Fibroblast of lung (primary cell): ENCODE data around the gene RNF115. TPM values are rescaled to one million over a fixed set of nuclear protein-coding genes. Genes with fewer than 3 reads are reported as not detected.
"Not testable (repeated sequence)": the region's sequence is repeated elsewhere in the genome, so short reads cannot be mapped to it uniquely, and the experiment has no call there.

Experiments used
- DNase-seq, 2 donors: peaks; one replicate each; pipeline versions ENCODE4 v3.0.0 to v3.0.0-alpha.2; 2010; ENCODE audit warnings: low read depth in 2 of 2
- H2AFZ ChIP-seq: 2 replicates; pipeline ENCODE4 v1.5.1; 2012; ENCODE audit warnings: low read length, control low read depth, inconsistent platforms
- H3K27ac ChIP-seq: 2 replicates; pipeline ENCODE4 v1.5.1; 2011; ENCODE audit warnings: low read length, control low read depth; ENCODE audit not compliant: insufficient read depth
- H3K27me3 ChIP-seq: 2 replicates; pipeline ENCODE4 v1.5.1; 2011; ENCODE audit warnings: mild to moderate bottlenecking, low read length; ENCODE audit not compliant: control insufficient read depth, insufficient read depth
- H3K36me3 ChIP-seq: 2 replicates; pipeline ENCODE4 v1.5.1; 2011; ENCODE audit warnings: low read length; ENCODE audit not compliant: control insufficient read depth, insufficient read depth
- H3K4me1 ChIP-seq: 2 replicates; pipeline ENCODE4 v1.5.1; 2011; ENCODE audit warnings: low read length; ENCODE audit not compliant: control insufficient read depth, insufficient read depth; ENCODE audit errors: extremely low read depth
- H3K4me2 ChIP-seq: 2 replicates; pipeline ENCODE4 v1.5.1; 2011; ENCODE audit warnings: low read length, control low read depth; ENCODE audit not compliant: insufficient read depth; ENCODE audit errors: extremely low read depth
- H3K4me3 ChIP-seq, 4 experiments: fragments of 200-600 bp in 1 of 4; sonication (generic) in 1 of 4; replicated peaks in 1 of 4; 2 replicates each; pipeline ENCODE4 v1.5.1; 2011 to 2016; ENCODE audit warnings: low read length in 4 of 4, low read depth in 3 of 4, mild to moderate bottlenecking in 3 of 4, control low read depth in 2 of 4, inconsistent platforms in 1 of 4, mixed read lengths in 1 of 4; ENCODE audit not compliant: insufficient read depth in 1 of 4; ENCODE audit errors: control extremely low read depth in 1 of 4
- H3K79me2 ChIP-seq: 2 replicates; pipeline ENCODE4 v1.5.1; 2012; ENCODE audit warnings: mild to moderate bottlenecking, low read length, inconsistent platforms; ENCODE audit not compliant: control insufficient read depth, insufficient read depth
- H3K9ac ChIP-seq: 2 replicates; pipeline ENCODE4 v1.5.1; 2011; ENCODE audit warnings: mild to moderate bottlenecking, low read length, control low read depth; ENCODE audit not compliant: insufficient read depth
- H3K9me3 ChIP-seq: 2 replicates; pipeline ENCODE4 v1.5.1; 2012; ENCODE audit warnings: low read depth, low read length; ENCODE audit not compliant: control insufficient read depth, insufficient read depth
- H4K20me1 ChIP-seq: 2 replicates; pipeline ENCODE4 v1.5.1; 2011; ENCODE audit warnings: low read length; ENCODE audit not compliant: control insufficient read depth, insufficient read depth; ENCODE audit errors: extremely low read depth
- CTCF ChIP-seq, 2 donors: IDR thresholded peaks in 1 of 2; conservative IDR thresholded peaks in 1 of 2; 1 replicate in 1 of 2; 2 replicates in 1 of 2; pipeline ENCODE4 v1.5.1; 2011 to 2012; ENCODE audit warnings: low read length in 2 of 2, control low read depth in 1 of 2, inconsistent platforms in 1 of 2, low read depth in 1 of 2, mild to moderate bottlenecking in 1 of 2
- EZH2 ChIP-seq: IDR thresholded peaks from 2 replicates; pipeline ENCODE4 v1.5.1; 2012; ENCODE audit warnings: low read length, control low read depth, mild to moderate bottlenecking; ENCODE audit errors: missing control alignments
- polyA plus RNA-seq, 2 donors: library from polyadenylated mRNA; depleted of rRNA in 1 of 2; stranded (reverse) in 1 of 2; unstranded in 1 of 2; fragments of >200 nt; gene quantifications; 2 replicates each; pipeline ENCODE4 v1.2.1, GENCODE V29; 2011 to 2012; ENCODE audit warnings: missing spikeins in 1 of 2
- total RNA-seq: library from RNA; depleted of rRNA; stranded (reverse); fragments of >200 nt; gene quantifications from 2 replicates; pipeline ENCODE4 v1.2.1, GENCODE V29; 2014

RNF115 gene
- total and polyA plus RNA-seq, 2 donors (not counting 1 experiment from before 2014, with no cell fraction given): 16.2 to 19.8 TPM

GRCh38 chr1:145843031-145843430, 19.1 kb upstream of the RNF115 start:
- H3K9me3 ChIP-seq: no peaks in the 10 kb centered on the region

GRCh38 chr1:145837656-145838055, 13.8 kb upstream of the RNF115 start:
- H3K27ac ChIP-seq: no peak overlapping the region
- H3K9me3 ChIP-seq: no peaks in the 10 kb centered on the region
- H3K4me3 ChIP-seq: no peak overlapping the region
- no peak for DNase-seq
- TF ChIP-seq CTCF (conservative IDR thresholded peaks at IDR 0.05 in 1 of 2, IDR thresholded peaks at IDR 0.05 in 1 of 2; ENCODE audit: low read depth in 1 of 2, low read length in 2 of 2): no peak
- no peak for TF ChIP-seq EZH2
- no peak overlapping the region for H2AFZ ChIP-seq
- no peaks in the 10 kb centered on the region for H3K79me2 ChIP-seq
- H3K36me3 ChIP-seq: peaks cover 31% of the 10 kb centered on the region
- H3K27me3 ChIP-seq: no peaks in the 10 kb centered on the region
- H3K9ac ChIP-seq: no peak overlapping the region
- no peaks in the 10 kb centered on the region for H3K4me1 ChIP-seq
- no peak overlapping the region for H3K4me2 ChIP-seq
- no peaks in the 10 kb centered on the region for H4K20me1 ChIP-seq

More at GRCh38 chr1:145843031-145843430, 19.1 kb upstream of the RNF115 start:
- no peak overlapping the region for H2AFZ ChIP-seq
- H3K36me3 ChIP-seq: peaks cover 18% of the 10 kb centered on the region
- no peaks in the 10 kb centered on the region for H4K20me1 ChIP-seq
- H3K79me2 ChIP-seq: no peaks in the 10 kb centered on the region
- no peak overlapping the region for H3K4me2 ChIP-seq
- DNase-seq: no peak
- H3K27ac ChIP-seq: no peak overlapping the region
- peaks cover 7% of the 10 kb centered on the region for H3K4me1 ChIP-seq
- no peak overlapping the region for H3K9ac ChIP-seq
- H3K27me3 ChIP-seq: no peaks in the 10 kb centered on the region
- TF ChIP-seq EZH2: no peak
- no peak for TF ChIP-seq CTCF (conservative IDR thresholded peaks at IDR 0.05 in 1 of 2, IDR thresholded peaks at IDR 0.05 in 1 of 2; ENCODE audit: low read depth in 1 of 2, low read length in 2 of 2)
- no peak overlapping the region for H3K4me3 ChIP-seq

- Histone ChIP-seq H3K79me2 (peaks cover 12% of the 10 kb centered on the region), H3K36me3 (peaks cover 24% of the 10 kb centered on the region)
- not testable (repeated sequence) for H4K20me1 ChIP-seq, H2AFZ ChIP-seq, H3K4me3 ChIP-seq, H3K27ac ChIP-seq, H3K9ac ChIP-seq, H3K9me3 ChIP-seq, H3K4me1 ChIP-seq, H3K4me2 ChIP-seq, H3K27me3 ChIP-seq, DNase-seq
Observed at GRCh38 chr1:145830810-145831209, 6.9 kb upstream of the RNF115 start.
